ENCODE results near the gene HAPLN3. TPM values are rescaled to one million over a fixed set of nuclear protein-coding genes. Genes with fewer than 3 reads are reported as not detected.

The HAPLN3 gene
- total RNA-seq, 1 experiment from 2014 or later = 42.4 TPM

- H3K9ac ChIP-seq (ENCODE audit: extremely low read depth, insufficient read length, low read length) = no peak overlapping the region
- no peak for DNase-seq
- peaks cover 12% of the 10 kb centered on the region for H3K23me2 ChIP-seq (ENCODE audit: insufficient read length, low read depth, low read length, poor library complexity, severe bottlenecking)
- no CpG with 5 or more reads among the region's 4 CpGs for WGBS (ENCODE audit: extremely low coverage, insufficient read length, low lambda C conversion rate)
- no peaks in the 10 kb centered on the region for H3K9me3 ChIP-seq (ENCODE audit: control insufficient read depth, low read depth, low read length)
- no peak overlapping the region for H2BK15ac ChIP-seq (ENCODE audit: low read depth, low read length)
- H2BK5ac ChIP-seq (ENCODE audit: insufficient read length, low read length) = no peak overlapping the region
- TF ChIP-seq CTCF (conservative IDR thresholded peaks at IDR 0.05) = no peak
- H3T11ph ChIP-seq (ENCODE audit: low read length) = no peak overlapping the region
- no peak overlapping the region for H4K91ac ChIP-seq (ENCODE audit: insufficient read length, low read depth, low read length)
- peaks cover 2% of the 10 kb centered on the region; the same call in 1 of the 2 replicates for H3K4me1 ChIP-seq (ENCODE audit: insufficient read depth, low read length)
- H3K23ac ChIP-seq (ENCODE audit: insufficient read length, low read depth, low read length) = no peak overlapping the region
- H3K4me3 Mint-ChIP-seq = no peak overlapping the region
- H3K4me1 Mint-ChIP-seq = peaks cover 3 to 9% of the 10 kb centered on the region in 2 experiments
- H2BK12ac ChIP-seq (ENCODE audit: insufficient read length, low read depth, low read length) = no peak overlapping the region
- H4K8ac ChIP-seq (replicated peaks; ENCODE audit: insufficient read length, low read depth, low read length) = no peak overlapping the region
- no peak overlapping the region for H3K18ac ChIP-seq (ENCODE audit: insufficient read length, low read depth, low read length)
- no peak overlapping the region for H2BK120ac ChIP-seq (ENCODE audit: low read depth, low read length, poor library complexity, severe bottlenecking)
- H4K5ac ChIP-seq (ENCODE audit: insufficient read length, low read depth, low read length) = no peak overlapping the region
- no peak overlapping the region for H2AK5ac ChIP-seq (ENCODE audit: insufficient read length, low read length)
- H3K4ac ChIP-seq (ENCODE audit: low read depth, low read length) = no peak overlapping the region
- no peak overlapping the region for H3K4me2 ChIP-seq (ENCODE audit: insufficient read depth, insufficient read length, low read length)
- H2AFZ ChIP-seq (ENCODE audit: low read length) = no peak overlapping the region
- H3K56ac ChIP-seq (ENCODE audit: insufficient read length, low read depth, low read length) = no peak overlapping the region
- H3K27ac ChIP-seq (ENCODE audit: insufficient read length, low read depth, low read length) = no peak overlapping the region
- H3K79me1 ChIP-seq (ENCODE audit: insufficient read depth, low read depth, low read length, poor library complexity, severe bottlenecking) = no peaks in the 10 kb centered on the region
- no peaks in the 10 kb centered on the region for H3K79me2 ChIP-seq (ENCODE audit: insufficient read depth, low read length)
- no peak overlapping the region for H3K14ac ChIP-seq (ENCODE audit: insufficient read depth, low read length)
- H2BK20ac ChIP-seq (ENCODE audit: low read depth, low read length, poor library complexity, severe bottlenecking) = no peak overlapping the region
- H3K27me3 ChIP-seq (ENCODE audit: insufficient read depth, low read length) = no peaks in the 10 kb centered on the region
- H3K36me3 Mint-ChIP-seq (ENCODE audit: insufficient read depth in 1 of 3, low read depth in 3 of 3) = peaks cover 1 to 70% (median 14%) of the 10 kb centered on the region in 3 experiments; a peak in 6 of 7 replicates
- no peaks in the 10 kb centered on the region for H4K20me1 ChIP-seq (ENCODE audit: control insufficient read depth, insufficient read depth, insufficient read length)
- no peaks in the 10 kb centered on the region for H3K9me3 Mint-ChIP-seq
- H3K27me3 Mint-ChIP-seq (ENCODE audit: low read depth) = peaks cover under 1% of the 10 kb centered on the region; the same call in 1 of the 2 replicates
- peak overlapping the region in 1 of 3 experiments; percentile 19; a peak in 1 of 7 replicates for H3K27ac Mint-ChIP-seq
These were observed 4.8 kb downstream of the HAPLN3 start for GRCh38 chr15:88890495-88890894.
